Prostate gland (tissue), 2 donors: Measurements from ENCODE around the gene RAB3GAP1.

ENCODE experiments used
- CTCF ChIP-seq, 4 experiments: fragments of 200-600 bp in 2 of 4; fragments of 450-650 bp in 2 of 4; sonication (generic) in 2 of 4; IDR thresholded peaks; 1 replicate in 3 of 4; 2 replicates in 1 of 4; pipeline ENCODE4 v1.5.1; 2016 to 2019; ENCODE audit warnings: antibody characterized with exemption in 4 of 4, mild to moderate bottlenecking in 2 of 4, moderate library complexity in 2 of 4
- POLR2AphosphoS5 ChIP-seq: sonication (generic); formaldehyde crosslinking; IDR thresholded peaks from one replicate; pipeline ENCODE4 v1.6.1; 2017; ENCODE audit warnings: antibody characterized with exemption

DNA sequence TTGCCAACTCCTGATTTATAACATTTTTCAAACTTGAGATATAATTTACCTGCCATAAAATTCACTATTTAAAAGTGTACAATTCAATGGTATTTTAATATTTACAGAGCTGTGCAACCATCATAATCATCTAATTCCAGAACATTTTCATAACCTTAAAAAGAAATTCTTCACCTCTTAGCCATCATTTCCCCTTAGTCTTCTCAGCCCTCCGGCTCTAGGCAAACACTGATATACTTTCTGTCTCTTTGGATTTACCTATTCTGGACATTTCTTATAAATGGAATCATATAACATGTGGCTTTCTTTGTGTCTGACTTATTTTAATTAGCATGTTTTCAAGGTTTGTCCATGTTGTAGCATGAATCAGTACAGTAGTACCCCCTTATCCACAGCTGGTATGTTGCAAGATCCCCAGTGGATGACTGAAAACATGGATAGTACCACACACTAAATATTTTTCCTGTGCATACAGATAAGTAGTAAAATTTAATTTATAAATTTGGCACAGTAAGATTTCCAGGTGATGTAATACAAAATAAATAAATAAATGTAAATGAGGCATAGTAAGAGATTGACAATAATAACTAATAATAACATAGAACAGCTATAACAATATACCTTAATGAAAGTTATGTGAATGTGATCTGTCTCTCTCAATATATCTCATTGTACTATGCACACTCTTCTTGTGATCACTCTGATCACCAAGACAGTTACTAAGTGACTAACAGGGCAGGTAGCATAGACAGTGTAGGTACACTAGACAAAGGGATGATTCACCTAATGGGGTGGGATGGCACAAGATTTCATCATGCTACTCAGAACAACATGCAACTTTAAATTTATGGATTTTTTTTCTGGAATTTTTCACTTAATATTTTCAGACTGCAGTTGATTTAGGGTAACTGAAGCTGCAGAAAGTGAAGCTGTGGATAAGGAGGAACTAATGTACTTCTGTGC, 73.1 kb downstream of the RAB3GAP1 start:
- TF ChIP-seq CTCF (IDR thresholded peaks at IDR 0.05) (no peak), POLR2AphosphoS5 (no peak)
